ENCODE measurements around the gene GPR183.

DNA sequence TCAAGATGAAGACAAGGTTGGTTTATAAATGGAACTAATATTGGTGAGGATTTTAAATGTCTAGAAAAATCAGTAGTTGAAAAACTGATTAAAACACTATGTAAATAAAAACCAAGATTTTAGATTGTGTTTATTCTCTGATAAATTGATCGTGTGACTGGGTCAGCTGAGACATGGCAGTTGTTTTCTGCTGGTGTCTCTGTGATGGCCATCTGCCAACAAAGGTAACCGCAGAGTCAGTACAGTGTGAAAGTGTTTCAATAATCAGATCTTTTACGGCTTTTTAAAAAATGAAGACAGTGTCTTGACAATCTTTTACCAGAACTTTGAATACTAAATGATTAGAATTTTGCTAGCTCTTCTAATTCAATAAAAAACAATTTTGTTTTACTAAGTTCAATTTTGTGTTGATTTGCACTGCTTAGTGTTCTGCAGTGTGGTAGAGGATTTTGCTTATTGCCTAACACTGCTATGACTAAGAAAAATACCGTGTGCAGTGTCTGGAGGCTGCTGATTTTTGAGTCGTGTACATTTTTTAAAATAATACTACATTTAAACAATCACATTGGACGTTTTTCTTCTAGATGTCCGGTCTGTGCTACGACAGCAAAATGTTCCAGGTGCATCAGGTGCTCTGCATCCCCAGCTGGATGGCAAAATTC is 32.7 kb upstream of the GPR183 start:
- TF ChIP-seq, protein P1, sequence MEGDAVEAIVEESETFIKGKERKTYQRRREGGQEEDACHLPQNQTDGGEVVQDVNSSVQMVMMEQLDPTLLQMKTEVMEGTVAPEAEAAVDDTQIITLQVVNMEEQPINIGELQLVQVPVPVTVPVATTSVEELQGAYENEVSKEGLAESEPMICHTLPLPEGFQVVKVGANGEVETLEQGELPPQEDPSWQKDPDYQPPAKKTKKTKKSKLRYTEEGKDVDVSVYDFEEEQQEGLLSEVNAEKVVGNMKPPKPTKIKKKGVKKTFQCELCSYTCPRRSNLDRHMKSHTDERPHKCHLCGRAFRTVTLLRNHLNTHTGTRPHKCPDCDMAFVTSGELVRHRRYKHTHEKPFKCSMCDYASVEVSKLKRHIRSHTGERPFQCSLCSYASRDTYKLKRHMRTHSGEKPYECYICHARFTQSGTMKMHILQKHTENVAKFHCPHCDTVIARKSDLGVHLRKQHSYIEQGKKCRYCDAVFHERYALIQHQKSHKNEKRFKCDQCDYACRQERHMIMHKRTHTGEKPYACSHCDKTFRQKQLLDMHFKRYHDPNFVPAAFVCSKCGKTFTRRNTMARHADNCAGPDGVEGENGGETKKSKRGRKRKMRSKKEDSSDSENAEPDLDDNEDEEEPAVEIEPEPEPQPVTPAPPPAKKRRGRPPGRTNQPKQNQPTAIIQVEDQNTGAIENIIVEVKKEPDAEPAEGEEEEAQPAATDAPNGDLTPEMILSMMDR (IDR thresholded peaks at IDR 0.05) = no peak
- no peak for TF ChIP-seq ZFX (IDR thresholded peaks at IDR 0.05; ENCODE audit: borderline replicate concordance)
